Vagina (tissue), 2 donors: Measurements from ENCODE around the gene CHD5. TPM values are rescaled to one million over a fixed set of nuclear protein-coding genes. Genes with fewer than 3 reads are reported as not detected.

Source experiments
- DNase-seq, 2 donors: peaks; one replicate each; pipeline ENCODE4 v3.0.0-alpha.2; 2017; ENCODE audit errors: extremely low spot score in 2 of 2
- H3K27ac ChIP-seq: fragments of 200-600 bp; sonication (generic); one replicate; pipeline ENCODE4 v1.5.1; 2019
- H3K27me3 ChIP-seq: fragments of 200-600 bp; sonication (generic); one replicate; pipeline ENCODE4 v1.5.1; 2019
- H3K36me3 ChIP-seq, 2 donors: fragments of 200-600 bp; sonication (generic); one replicate each; pipeline ENCODE4 v1.5.1; 2017 to 2019
- H3K4me1 ChIP-seq: fragments of 200-600 bp; sonication (generic); one replicate; pipeline ENCODE4 v1.5.1; 2019
- H3K4me3 ChIP-seq, 2 donors: fragments of 200-600 bp; sonication (generic); 1 replicate in 1 of 2; 2 replicates in 1 of 2; pipeline ENCODE4 v1.5.1; 2016 to 2019
- H3K9me3 ChIP-seq: fragments of 200-600 bp; sonication (generic); one replicate; pipeline ENCODE4 v1.5.1; 2019
- POLR2A ChIP-seq, 2 donors: fragments of 450-650 bp; IDR thresholded peaks; one replicate each; pipeline ENCODE4 v1.6.1; 2017; ENCODE audit warnings: antibody characterized with exemption in 2 of 2, mild to moderate bottlenecking in 2 of 2, moderate library complexity in 2 of 2
- POLR2AphosphoS5 ChIP-seq, 2 donors: sonication (generic); formaldehyde crosslinking; IDR thresholded peaks; one replicate each; pipeline ENCODE4 v1.9.0; 2017; ENCODE audit warnings: antibody characterized with exemption in 2 of 2, mild to moderate bottlenecking in 2 of 2, low read depth in 1 of 2; ENCODE audit not compliant: insufficient read depth in 1 of 2
- intact Hi-C: fragments of 100-400 bp; cut with DNase I; formaldehyde crosslinking; loops from one replicate; pipeline ENCODE4 v1.15.1; 2023
- total RNA-seq: library from RNA; depleted of rRNA; stranded (reverse); fragments of >200 nt; gene quantifications from one replicate; pipeline ENCODE4 v1.2.3, GENCODE V29; 2016
- TF ChIP-seq, protein P1 (sequence below), 3 experiments: fragments of 450-650 bp in 2 of 3; fragments of 200-600 bp in 1 of 3; sonication (generic) in 1 of 3; IDR thresholded peaks; one replicate each; pipeline ENCODE4 v1.5.1; 2017 to 2019; ENCODE audit warnings: antibody characterized with exemption in 3 of 3, mild to moderate bottlenecking in 2 of 3, moderate library complexity in 2 of 3

The CHD5 gene
- total RNA-seq, 1 donor from 2014 or later = 2.0 TPM

DNA sequence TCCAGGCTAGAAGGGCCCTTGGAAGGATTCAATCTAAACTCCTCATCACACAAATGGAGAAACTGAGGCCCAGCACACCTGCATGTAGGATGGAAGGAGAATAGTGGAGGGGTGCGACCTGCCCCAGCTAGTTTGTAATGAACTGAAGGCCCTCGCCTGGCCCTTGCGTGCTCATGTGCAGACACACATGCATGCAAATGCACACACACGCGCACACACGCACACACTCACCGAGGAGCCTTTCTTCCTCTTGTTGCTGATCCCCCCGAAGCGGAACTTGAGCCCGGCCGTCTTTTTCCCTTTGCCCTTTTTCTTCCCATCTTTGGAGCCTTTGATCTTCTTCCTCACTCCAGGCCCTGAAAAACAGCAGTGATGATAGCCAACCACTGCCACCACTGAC lies 27.9 kb downstream of the CHD5 start:
- no peaks in the 10 kb centered on the region for H3K27me3 ChIP-seq
- peaks cover 8% of the 10 kb centered on the region for H3K4me1 ChIP-seq
- no peaks in the 10 kb centered on the region for H3K36me3 ChIP-seq
- TF ChIP-seq, protein P1, sequence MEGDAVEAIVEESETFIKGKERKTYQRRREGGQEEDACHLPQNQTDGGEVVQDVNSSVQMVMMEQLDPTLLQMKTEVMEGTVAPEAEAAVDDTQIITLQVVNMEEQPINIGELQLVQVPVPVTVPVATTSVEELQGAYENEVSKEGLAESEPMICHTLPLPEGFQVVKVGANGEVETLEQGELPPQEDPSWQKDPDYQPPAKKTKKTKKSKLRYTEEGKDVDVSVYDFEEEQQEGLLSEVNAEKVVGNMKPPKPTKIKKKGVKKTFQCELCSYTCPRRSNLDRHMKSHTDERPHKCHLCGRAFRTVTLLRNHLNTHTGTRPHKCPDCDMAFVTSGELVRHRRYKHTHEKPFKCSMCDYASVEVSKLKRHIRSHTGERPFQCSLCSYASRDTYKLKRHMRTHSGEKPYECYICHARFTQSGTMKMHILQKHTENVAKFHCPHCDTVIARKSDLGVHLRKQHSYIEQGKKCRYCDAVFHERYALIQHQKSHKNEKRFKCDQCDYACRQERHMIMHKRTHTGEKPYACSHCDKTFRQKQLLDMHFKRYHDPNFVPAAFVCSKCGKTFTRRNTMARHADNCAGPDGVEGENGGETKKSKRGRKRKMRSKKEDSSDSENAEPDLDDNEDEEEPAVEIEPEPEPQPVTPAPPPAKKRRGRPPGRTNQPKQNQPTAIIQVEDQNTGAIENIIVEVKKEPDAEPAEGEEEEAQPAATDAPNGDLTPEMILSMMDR (IDR thresholded peaks at IDR 0.05) = no peak
- no peak for TF ChIP-seq POLR2AphosphoS5 (IDR thresholded peaks at IDR 0.05; ENCODE audit: insufficient read depth in 1 of 2, low read depth in 1 of 2)
- no peak for TF ChIP-seq POLR2A (IDR thresholded peaks at IDR 0.05)
- intact Hi-C loops = no loop called here
- no peaks in the 10 kb centered on the region for H3K9me3 ChIP-seq
- no peak overlapping the region for H3K27ac ChIP-seq
- DNase-seq = no peak
- no peak overlapping the region for H3K4me3 ChIP-seq

DNA sequence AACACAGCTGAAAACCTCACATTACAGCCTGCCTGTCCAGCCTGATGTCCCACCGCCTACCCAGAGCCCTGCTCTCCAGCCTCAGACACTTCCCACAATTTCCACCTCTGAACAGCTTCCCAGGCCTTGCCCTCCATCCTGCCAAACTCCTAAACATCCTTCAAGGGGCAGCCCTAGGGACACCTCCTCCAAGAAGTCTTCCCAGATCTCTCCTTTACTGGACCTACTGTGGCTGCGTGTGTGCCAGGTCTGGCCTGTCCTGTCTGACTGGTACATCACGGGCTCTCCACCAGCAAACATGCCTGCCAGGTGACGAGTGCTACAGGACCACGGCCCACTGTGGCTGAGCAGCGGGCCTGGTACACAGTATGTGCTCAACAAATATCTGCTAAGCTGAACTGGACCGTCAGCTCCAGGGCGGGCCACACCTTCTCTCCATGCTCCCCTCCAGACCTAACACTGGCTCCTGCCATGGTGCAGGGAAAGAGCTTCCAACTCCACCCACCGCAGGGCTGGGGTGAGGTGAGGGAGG lies 28.8 kb downstream of the CHD5 start:
- Histone ChIP-seq H3K4me1 (peaks cover 8% of the 10 kb centered on the region), H3K27me3 (no peaks in the 10 kb centered on the region), H3K9me3 (no peaks in the 10 kb centered on the region), H3K27ac (no peak overlapping the region), H3K4me3 (no peak overlapping the region), H3K36me3 (no peaks in the 10 kb centered on the region)
- no peak for DNase-seq
- intact Hi-C loops = no loop called here
- TF ChIP-seq POLR2AphosphoS5 (IDR thresholded peaks at IDR 0.05; ENCODE audit: insufficient read depth in 1 of 2, low read depth in 1 of 2) = no peak
- TF ChIP-seq POLR2A (IDR thresholded peaks at IDR 0.05) = no peak
- TF ChIP-seq, protein P1 (IDR thresholded peaks at IDR 0.05) = no peak

DNA sequence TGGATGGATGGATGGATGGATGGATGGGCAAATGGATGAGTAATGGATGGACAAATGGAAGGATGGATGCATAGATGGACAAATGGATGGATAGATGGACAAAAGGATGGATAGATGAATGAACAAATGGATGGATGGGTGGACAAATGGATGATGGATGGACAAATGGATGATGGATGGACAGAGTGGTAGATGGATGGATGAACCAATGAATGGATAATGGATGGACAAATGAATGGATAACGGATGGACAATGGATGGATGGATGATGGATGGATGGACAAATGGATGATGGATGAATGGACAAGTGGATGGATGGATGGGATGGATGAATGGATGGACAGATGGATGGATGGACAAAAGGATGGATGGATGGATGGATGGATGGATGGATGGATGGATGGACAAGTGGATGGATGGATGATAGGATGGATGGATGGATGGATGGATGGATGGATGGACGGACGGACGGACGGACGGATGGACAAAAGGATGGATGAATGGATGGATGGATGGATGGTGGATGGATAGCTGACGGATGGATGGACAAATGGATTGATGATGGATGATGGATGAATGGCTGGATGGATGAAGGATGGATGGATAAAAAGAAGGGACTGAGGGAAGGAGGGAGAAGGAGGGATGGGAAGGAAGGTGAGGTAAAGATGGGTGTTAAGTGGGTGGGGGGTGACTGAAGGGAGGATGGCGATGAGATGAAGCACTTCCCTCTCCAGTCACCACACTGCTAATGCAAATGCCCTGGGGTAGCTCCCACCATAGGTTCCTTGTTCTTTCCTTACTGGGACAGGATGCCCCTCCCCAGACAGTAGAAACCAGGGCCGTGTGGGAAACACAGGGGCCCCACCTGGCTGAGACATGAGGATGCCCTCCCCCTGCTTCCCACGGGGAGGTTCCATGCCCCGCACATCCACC lies 29.8 kb downstream of the CHD5 start:
- intact Hi-C loops = no loop called here
- peaks cover 8% of the 10 kb centered on the region for H3K4me1 ChIP-seq
- H3K27me3 ChIP-seq = no peaks in the 10 kb centered on the region

DNA sequence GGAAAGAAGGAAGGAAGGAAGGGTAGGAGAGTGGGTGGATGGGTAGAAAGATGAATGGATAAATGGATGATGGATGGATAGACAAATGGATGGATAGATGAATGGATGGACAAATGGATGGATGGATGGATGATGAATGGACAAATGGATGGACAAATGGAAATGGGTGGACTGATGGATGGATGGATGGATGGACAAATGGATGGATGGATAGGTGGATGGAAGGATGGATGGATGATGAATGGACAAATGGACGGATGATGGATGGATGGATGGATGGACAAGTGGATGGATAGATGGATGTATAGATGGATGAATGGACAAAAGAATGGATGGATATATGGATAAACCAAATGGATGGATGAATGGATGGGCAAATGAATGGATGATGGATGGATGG lies 30.5 kb downstream of the CHD5 start:
- Histone ChIP-seq H3K27me3 (no peaks in the 10 kb centered on the region), H3K4me3 (no peak overlapping the region), H3K4me1 (peaks cover 8% of the 10 kb centered on the region), H3K27ac (no peak overlapping the region), H3K36me3 (no peaks in the 10 kb centered on the region), H3K9me3 (no peaks in the 10 kb centered on the region)
- intact Hi-C loops = no loop called here
- no peak for TF ChIP-seq POLR2AphosphoS5 (IDR thresholded peaks at IDR 0.05; ENCODE audit: insufficient read depth in 1 of 2, low read depth in 1 of 2)
- TF ChIP-seq, protein P1 (IDR thresholded peaks at IDR 0.05) = no peak
- no peak for TF ChIP-seq POLR2A (IDR thresholded peaks at IDR 0.05)
- no peak for DNase-seq

More for the DNA sequence above, 29.8 kb downstream of the CHD5 start:
- no peak for DNase-seq
- TF ChIP-seq POLR2AphosphoS5 (IDR thresholded peaks at IDR 0.05; ENCODE audit: insufficient read depth in 1 of 2, low read depth in 1 of 2) (no peak), POLR2A (IDR thresholded peaks at IDR 0.05) (no peak)
- TF ChIP-seq, protein P1 (IDR thresholded peaks at IDR 0.05) = no peak
- no peak overlapping the region for H3K4me3 ChIP-seq
- H3K9me3 ChIP-seq = no peaks in the 10 kb centered on the region
- H3K27ac ChIP-seq = no peak overlapping the region
- H3K36me3 ChIP-seq = no peaks in the 10 kb centered on the region
